Epidermal melanocyte (primary cell): Measurements from ENCODE around the gene RAB25.
"Not testable (repeated sequence)": the region's sequence is repeated elsewhere in the genome, so short reads cannot be mapped to it uniquely, and the experiment has no call there.

Experiments
- DNase-seq: peaks from one replicate; pipeline ENCODE4 v3.0.0; 2011; ENCODE audit warnings: low spot score; ENCODE audit not compliant: insufficient read length

RAB25 gene

DNA sequence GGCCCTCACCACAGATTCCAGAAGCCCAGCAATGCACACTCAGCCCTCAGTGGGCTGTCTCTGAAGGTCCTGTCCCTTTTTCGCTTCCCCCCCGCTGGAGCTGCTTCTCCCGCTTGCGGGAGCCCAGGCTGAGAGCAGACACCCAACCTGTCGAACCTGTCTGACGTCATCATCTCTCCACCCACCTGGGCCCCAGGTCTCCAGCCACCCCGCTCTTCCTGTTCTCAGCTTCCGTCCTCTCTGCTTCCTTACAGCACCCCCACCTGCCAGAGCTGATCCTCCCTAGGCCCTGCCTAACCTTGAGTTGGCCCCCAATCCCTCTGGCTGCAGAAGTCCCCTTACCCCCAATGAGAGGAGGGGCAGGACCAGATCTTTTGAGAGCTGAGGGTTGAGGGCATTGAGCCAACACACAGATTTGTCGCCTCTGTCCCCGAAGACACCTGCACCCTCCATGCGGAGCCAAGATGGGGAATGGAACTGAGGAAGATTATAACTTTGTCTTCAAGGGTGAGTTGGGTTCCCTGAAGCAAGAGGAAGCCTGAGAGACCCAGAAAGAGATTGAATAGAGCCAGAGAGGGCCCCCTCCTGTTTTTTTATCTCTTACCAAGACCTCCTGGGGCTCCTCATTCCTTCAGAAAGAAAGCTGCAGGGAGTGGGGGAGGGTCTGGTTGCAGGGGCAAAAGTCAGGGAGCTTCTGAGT, at the start of gene RAB25:
Gene RAB25, plus strand, starts transcription at position 224 of the 700 bp plus-strand sequence. Its CDS starts 241 bp downstream, at position 465.
- DNase-seq: no peak

DNA sequence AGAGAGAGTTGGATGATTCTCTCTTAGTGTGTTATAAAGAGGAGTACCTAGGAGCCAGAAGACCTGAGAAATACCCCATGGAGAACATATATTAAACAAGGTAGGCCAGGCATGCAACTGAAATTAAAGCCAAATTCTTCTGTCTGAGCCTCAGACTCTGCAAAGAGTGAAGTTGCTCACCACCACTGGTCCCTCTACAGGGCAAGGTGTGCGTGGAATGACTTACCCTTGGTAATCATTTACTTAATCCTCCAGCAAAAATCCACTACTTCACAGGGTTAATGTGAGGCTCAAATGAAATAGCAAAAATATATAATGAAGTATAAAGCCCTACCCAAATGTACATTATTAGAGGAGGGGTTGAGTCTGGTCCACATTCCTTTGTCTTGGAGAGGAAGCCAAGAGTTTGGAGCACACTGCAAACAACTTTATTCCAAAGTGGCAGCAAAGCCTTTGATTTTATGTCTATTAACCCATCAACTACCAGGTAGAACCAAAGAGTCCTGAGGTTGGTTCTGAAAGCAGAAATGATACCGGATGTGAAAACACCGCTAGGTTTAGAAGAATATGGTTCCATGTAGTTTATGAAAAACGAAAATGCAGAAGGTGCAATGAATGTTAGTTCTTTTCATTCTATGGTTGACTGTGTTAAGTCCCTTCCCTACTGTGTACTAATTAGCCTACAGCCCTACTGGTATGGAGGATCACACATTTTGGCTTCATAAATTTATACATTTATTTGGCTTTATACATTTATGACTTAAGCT, 48.7 kb upstream of the RAB25 start:
- no peak for DNase-seq

DNA sequence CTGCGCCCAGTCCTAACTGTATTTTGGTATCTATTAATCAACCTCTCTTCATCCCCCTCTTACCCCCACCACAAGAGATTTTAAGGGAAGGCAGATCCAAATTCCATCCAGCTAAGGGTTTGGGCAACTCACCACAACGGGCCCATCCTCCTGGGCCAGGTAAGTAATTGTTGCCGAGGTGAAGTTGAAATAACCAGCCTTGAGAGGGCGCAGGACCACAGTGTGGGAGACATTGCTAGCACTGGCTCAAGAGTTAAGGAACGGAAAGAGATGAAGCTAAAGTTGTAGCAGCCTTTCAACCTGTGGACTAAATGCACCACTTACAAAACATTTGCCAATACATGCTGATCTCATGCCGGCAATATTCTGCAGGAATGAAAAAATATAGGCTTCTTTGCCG, 46.1 kb upstream of the RAB25 start:
- DNase-seq: no peak

DNA sequence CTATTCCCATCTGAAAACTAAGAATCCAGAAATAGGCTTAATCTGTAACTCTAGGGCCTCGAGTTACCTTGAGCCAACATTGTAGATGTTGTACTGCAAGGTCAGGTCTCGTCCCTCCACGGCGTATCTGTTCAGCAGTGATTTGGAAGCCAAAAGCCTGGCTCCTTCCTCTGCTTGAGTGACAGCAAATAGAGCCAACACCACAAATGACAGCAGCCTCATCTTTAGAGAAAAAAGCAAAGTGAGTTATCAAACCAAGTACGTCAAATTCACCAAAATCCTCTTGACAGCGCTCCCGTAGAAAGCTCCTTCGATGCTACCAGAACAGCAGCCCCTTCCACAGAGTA, 41.0 kb upstream of the RAB25 start:
- no peak for DNase-seq

DNA sequence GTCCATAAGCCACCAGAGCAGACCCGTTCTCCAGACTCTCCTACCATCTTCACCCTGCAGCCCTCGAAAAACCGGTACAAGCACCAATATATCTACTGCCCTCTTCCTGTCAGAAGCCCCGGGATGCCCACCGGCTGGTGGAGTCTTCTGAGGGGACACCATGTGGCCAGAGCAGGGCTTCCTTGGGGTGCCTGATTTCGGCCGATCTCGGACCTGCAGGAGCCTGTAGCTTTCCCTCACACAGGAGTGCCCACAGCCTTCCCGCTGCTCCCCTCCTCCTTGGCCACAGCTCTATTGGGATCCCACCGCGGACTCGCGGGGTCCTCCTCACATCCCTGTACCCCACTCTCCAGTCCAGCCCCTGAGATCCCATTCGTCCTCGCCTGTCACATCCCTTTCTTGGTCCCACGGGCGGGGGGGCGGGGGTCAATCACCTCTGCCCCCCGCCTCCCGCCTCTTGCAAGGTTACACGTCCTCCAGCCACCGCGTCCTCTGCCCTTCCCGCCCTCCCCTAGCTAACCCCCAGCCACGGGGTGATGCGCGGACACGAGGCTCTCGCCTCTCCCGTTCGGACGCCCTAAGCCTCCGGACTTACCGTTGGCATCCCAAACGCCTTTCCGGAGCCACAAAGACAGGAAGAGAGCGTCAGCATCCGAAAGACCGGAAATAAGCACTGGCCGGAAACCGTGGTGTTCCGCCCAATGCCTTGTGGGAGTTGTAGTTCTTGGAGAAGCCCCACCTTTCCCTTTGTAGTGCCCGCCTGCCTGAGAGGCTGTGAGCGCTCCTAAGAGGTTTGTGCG, 40.5 kb upstream of the RAB25 start, which contains the start of gene SSR2:
Gene SSR2, minus strand, starts transcription at position 659 of the 800 bp plus-strand sequence. CDS start 784 bp downstream, outside the sequence.
- peak; percentile 99 for DNase-seq

DNA sequence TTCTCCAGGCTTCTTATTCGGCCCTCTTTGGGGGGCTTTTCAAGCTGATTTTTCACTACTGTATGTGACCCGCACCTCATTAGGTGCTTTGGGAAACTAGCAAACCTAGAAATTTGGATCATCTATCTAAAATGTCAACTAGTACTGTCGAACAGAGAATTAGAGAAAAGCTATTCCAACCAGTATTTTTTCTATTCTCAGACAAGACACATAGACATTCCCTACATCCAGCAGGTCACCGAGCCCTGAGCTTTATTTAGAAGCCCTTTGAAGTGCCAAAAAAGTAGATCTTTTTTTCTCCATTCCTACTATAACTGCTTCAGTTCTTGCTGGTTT, 39.9 kb upstream of the RAB25 start:
- no peak for DNase-seq

DNA sequence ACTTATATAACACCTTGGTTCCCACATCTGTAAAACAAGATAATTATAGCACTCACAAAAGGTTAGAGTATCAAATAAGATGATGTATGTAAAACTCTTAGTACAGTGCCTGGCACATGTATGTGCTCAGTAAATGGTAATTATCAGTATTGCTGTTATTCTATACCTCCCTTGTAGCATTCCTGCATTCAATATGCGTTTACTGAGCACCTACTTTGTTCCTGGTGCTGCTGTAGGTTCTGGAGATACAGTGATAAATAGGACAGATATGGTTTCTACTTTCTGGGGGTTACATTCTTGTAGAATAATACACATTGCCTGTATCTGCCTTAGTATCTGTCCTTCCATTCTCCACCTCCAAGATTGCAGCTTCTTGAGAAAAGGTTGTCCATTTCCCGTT, 39.0 kb upstream of the RAB25 start:
- no peak for DNase-seq

DNA sequence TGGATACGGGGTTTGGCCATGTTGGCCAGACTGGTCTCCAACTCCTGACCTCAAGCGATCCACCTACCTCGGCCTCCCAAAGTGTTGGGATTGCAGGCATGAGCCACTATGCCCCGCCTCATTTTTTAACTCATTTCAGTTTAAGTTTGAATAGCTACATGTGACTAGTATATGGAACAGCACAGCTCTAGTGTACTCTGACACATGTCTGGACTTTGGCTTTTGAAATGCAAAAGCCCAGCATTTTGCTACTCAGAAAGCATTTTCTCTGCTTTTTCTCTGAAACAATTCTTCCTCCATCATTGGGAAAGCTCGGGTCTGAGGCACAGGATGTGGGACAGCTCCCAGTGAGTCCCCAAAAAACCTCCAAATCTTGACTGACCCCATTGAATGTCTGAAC, 36.2 kb upstream of the RAB25 start:
- no peak for DNase-seq

DNA sequence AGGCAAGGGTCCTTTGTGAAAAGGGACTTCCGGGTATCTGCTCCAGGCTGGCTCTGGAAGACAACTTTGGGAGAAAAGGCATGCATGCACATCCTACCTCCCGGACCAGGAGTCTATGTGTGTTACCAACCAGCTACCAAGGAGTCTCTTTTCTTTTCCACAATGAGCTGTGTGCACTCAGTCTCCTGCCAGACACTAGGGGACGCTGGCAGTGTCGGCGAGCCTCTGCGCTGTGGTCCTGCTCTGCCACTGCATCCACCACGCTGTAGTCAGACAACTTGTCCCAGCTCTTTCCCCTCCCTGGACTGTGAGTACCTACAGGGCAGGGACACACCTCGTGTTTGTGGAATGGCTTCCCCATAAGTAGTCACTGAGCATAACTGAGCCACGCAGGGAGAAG, 35.1 kb upstream of the RAB25 start:
- peak; percentile 35 for DNase-seq

DNA sequence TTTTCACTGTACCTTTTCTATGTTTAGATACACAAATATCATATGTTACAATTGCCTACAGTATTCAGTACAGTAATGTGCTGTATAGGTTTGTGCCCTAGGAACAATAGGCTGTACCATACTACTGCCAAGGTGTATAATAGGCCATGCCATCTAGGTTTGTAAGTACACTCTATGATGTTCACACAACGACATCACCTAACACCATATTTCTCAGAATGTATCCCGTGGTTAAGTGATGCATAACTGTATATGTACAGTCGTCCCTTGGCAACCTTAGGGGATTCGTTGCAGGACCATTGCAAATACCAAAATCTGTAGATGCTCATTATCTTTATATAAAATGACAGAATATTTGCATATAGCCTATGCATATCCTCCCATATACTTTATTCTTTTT, 34.4 kb upstream of the RAB25 start:
- DNase-seq: no peak

DNA sequence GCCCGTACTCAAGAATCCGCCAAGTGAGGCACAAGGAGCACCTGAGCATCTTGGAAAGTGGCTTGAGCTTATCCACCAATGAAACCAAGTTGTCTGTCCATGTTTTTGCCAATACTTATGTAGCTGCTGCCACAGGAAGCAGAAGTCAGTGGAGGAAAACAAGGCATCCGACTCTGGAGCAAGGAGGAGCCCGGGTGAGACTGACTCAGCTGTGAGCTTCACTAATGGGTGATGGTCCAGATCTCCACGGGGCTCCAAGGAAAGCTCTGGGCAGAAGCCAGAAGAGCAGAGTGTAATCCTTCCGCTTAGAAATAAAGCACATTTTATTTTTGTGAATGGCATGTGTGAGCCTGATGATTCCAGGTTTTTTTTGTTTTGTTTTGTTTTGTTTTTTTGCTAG, 27.9 kb upstream of the RAB25 start:
- DNase-seq: no peak

DNA sequence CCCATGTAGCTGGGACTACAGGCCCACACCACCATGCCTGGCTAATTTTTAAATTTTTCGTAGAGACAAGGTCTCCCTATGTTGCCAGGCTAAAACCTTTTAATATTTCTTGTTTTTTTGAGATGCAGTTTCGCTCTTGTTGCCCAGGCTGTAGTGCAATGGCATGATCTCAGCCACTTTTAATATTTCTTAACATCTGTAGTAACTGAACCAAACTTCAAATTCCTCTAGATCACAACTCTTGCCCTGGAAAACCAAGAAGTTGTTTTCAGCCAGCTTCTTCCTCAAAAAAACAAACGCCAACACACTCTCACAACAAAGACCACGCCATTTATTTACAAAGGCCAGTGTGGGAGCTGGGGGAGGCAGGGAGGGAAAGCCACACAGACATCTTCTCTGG, 26.0 kb upstream of the RAB25 start:
- DNase-seq: not testable (repeated sequence)

DNA sequence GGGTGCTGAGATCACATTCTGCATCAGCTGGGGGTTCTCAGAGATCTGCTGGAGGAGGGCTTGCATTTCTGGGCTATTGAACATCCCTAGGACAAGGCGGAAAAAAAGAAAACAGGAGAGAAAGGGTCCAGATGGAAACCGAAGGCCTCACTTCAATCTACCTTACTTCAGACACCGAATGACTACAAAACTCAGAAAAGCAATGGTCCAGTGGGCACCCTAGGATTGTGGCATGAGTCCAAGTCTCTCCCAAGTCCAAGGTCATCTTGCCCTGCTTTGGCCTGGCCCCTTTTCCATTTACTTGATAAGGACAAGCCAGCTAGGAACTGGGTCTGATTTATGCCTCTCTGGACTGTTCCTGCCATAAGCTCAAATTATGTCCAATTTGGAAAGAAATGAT, 18.1 kb upstream of the RAB25 start:
- DNase-seq: no peak

DNA sequence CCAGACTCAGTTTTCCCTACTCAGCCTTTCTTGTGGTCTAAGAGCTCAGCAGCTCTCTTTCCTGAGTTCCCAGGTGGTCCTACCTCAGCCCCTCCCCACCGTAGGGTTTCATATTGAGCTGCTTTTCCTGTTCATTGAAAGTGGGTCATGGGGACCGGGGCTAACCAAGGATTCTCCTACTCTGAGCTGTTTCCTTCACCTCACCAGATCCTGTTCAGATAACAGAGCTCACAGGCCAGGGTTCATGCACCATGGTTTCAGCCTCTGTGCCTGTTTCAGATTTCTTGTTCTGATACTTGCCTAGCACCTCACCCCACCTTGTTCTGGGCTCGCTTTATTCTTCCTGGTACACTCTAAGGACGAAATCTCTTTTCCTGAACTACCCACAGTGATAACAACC, 15.9 kb upstream of the RAB25 start:
- DNase-seq: no peak

DNA sequence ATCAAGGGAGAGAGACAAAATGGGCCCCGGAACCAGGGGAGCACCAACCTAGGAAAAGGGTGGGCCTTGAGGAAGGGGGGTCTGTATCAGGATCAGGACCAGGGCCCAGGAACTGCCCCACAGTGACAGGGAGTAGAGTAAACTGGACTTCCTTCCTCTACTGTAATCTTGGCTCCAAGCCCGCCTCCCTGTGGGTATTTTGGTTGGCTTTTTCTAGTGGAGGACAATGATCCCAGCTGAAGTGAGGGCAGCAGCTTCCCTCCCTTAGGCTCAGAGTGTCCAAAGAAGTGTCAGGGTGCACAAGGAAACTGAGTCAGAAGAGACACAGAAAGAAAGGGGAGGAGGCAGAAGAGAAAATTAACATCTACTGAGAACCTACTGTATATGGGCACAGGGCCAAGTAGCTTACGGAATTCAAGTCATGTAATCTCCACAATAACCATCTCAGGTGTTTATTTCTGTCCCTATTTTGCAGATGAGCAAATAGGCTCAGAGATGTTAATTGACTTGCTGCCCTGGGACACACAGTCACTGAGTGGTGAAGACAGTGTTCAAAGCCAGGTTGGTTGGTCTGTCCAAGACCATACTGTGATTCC, 12.2 kb upstream of the RAB25 start:
- no peak for DNase-seq

DNA sequence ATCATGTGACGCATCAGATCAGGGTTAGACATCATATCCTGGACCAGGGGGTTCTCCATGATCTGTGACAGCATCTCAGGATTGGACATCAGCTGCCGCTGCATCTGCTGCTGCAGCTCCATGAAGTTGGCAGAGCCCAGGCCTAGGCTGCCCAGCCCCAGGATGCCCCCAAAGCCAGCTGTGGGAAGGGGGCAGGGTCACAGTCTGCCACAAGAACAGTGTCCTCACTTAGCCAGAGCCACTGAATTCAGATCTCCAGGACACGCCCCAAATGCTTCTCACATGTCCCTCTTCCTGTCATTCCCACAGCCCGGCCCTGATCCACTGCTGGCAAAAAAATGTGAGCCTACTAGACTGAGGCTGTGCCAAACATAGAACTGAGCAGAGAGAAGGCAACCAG, 10.6 kb upstream of the RAB25 start:
- DNase-seq: no peak

DNA sequence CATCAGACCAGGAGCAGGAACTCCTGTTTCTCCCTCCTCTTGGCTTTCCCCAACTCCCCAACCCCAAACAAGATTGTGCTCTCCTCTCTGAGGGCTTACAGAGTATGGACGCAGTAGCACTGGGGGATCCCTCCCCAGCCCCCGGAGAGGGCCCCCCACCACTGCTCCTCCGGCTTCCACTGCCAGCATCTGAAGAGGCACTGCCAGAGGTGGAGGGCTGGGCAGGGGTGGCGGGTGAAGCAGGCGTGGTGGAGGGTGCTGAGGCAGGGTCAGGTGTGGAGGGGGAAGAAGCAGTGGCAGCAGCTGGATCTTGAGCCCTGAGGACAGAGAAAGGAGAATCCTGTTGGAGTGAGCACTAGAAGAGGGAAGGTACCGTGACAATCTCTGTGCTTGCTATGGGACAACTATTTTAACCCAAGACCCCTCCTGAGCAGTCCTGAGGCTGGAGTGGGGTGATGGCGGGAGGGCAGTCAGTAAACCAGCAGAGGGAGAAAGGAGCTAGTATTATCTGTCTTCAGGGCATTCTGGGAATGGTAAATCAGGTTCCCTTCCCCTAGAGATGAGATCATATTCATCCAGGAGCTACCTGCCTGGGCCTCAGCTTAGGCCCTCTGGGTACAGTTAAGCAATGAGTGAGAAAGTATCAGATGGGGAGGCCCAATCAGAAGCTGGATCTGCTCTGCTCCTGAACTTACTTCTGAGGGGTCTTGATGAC, 9.8 kb upstream of the RAB25 start:
- DNase-seq: no peak

DNA sequence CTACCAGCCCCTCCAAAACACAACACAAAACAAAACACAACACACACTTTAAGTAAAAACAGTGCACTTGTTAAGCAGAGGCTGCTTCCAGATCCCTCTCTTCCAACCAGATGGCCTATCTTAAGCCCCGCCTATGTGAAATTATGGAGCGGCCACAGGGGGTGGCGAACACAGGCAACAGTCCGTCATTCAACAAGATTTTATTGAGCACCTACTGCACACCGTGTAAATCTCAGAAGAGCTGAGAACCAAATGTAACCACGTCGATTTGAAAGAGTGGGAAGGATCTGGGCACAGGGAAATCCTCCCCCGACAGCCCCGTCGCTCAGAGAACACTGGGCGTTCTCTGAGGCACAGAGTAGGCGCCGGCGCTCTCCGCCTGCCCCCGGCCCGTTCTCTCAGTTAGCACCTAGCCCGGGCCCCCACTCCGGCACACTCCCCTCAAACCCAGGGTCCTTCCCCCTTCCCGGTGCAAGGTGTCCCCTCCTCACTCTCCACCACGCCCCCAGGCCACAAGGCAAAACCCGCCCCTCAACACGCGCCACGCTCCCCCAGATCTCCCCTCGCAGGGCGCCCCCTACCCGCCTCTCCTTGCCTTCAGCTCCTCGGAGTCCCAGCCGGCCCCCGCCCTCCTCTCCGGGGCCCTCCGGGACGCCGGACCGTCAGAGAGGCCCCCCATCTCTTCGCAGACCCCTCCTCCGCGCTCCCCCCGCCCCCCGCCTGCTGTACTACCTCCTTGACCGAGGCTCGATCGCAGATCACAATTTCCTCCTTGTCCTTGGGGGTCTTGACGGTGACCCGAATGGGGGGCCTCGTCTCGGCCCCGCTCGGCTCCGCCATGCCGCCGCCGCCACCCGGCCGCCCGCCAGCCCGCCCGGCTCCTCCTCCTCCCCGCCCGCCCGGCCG, 7.8 kb upstream of the RAB25 start:
- peak; percentile 63 for DNase-seq

DNA sequence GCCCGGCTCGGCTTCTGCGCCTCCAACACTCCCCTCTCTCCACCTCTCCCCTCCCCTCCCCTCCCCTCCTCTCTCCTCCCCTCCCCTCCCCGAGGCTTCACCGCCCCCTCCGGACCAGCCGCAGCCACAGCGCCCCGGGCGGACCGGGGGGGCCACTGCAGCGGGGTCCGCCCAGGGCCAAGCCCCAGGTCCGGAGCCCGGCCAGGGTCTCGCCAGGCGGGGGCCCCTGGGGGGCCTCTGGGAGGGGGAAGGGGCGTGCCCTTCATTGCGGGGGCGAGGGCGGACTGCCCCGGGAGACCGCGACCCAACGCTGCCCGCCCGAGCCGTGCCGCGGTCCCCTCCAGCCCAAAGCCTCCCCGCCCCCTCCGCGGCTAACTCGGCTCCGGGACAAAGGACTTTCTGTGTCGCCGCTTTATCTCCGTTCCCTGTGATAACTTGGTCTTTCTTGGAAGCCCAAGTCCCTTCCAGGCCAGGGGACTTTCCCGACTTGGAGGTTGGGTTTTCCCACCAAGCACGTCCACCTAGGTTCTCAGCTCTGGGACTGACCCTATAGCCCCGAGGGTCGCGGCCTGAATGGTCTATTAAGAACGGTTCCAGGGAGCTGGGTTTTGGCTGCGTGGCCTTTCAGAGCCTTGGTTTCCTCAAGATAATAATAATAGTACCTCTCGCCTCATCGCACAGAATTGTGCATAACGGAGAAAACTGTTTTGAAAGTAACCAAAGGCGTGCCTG, 7.0 kb upstream of the RAB25 start, which contains the start of gene UBQLN4:
Gene UBQLN4, minus strand, starts transcription at position 31 of the 732 bp plus-strand sequence. CDS start 97 bp downstream, outside the sequence.
- DNase-seq: peak; percentile 77
